Measurements from ENCODE around the gene KCNMB2.

KCNMB2 gene

GRCh38 chr3:178750639-178751300 is 214.5 kb downstream of the KCNMB2 start:
- no peak for DNase-seq (ENCODE audit: low spot score)

DNA sequence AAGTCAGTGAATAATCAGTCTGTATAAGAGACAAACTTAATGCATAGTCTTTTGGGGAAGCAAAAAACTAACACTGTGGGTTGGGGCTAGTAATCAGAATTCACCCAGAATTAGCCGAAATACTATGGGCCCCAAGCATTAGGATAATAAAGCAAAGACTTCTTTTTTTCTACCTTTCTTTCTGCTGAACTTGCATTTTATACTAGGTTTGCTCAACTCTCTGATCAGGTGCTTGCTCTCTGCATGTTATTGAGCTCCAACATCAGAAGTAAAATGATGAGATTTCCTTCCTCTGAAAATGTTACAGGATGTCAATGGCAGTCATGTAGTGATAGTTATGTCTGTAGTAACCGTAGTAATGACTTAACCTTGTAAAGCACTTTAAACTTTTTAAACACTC is 216.6 kb downstream of the KCNMB2 start:
- no peak for DNase-seq (ENCODE audit: low spot score)

DNA sequence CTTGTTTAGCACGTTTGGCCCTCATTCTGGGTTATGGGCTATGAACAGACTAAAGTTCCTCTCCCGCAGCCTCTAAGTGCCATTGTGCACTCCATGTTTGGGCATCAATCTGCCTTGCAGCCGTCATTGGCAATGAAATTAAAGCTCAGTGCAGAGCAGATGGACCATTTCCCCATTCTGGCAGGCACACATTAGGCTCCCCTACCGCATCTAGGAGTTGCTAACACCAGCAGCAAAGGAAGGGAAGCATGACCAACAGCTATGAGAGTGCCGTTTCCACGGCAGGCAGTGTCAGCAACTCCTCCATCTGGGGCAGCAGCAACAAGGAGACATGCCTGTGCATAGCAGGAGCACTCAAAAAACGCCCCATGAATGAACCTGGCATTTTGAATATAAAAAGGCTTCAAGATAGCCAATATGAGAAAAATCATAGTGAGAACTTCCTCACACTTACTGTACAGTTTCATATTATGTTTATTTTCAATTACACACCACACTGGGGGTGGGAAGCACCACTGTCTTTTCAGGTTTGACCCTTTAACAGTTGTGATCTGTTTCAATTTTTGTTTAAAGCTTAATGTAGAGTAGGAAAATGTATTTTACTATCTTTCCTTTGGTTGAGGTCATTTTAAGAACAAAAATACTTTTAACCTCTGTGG is 218.7 kb downstream of the KCNMB2 start:
- DNase-seq (ENCODE audit: low spot score), result no peak

GRCh38 chr3:178761024-178761423 is 224.8 kb downstream of the KCNMB2 start:
- no peak for DNase-seq (ENCODE audit: low spot score)

GRCh38 chr3:178761461-178761860 is 225.2 kb downstream of the KCNMB2 start:
- DNase-seq (ENCODE audit: low spot score), result no peak

GRCh38 chr3:178762385-178762784 is 226.1 kb downstream of the KCNMB2 start:
- DNase-seq (ENCODE audit: low spot score), result no peak

- no peak for DNase-seq (ENCODE audit: low spot score)
Observed at GRCh38 chr3:178765472-178765871, 229.2 kb downstream of the KCNMB2 start.

DNA sequence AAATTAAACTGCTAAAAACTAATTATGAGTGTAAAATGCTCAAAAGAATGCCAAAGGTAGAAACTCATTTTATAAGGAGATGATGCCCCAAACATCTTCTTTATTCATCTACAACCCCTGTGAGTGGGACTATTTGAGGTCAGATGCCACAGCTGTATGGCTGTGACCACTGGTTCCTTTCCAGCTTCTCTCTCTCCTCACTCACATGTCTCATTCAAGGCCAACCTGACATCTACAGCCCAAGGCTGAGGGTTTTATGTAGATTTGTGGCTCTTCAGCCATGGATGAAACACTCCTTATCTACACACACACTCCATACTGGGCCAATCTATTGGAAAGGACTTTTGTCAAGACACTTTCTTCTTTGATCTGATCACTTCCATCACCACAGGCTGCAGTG is 231.3 kb downstream of the KCNMB2 start:
- DNase-seq (ENCODE audit: low spot score), result no peak

DNA sequence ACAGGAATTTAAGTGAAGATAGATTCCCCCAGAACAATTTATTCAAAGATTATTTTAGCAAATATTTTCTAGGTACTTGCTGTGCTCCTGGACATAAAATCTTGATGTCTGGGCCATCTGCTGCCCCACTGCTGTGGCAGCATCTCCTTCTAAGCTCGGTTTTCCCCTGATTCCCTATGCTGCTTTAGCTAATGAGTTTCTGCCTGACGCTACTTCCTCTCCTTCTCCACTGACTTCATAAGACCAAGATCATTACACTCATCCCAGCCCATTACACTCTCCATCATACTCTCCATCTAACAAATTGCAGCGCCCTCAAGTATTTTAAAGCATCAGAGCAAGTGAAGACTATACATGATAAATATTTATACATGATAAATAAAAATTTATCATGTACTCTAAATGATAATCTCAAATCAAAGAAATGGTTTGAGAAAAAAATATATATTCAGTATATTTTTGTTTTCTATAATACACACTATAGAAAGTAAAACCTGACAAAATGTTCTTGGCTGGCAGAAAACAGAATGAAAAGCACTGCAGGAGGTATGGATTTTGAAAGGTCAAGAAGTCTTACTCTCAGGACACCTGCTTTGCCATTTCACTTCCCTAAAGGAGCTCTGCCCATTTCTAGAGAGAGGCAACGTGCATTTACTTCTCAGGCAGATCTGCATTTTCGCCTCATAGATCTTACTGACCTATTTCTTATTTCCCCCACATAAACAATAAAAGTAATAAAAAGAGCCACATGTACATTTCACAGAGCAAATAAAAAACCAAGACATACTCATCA is 232.0 kb downstream of the KCNMB2 start:
- DNase-seq (ENCODE audit: low spot score), result no peak

GRCh38 chr3:178771511-178771910 is 235.3 kb downstream of the KCNMB2 start:
- no peak for DNase-seq (ENCODE audit: low spot score)

DNA sequence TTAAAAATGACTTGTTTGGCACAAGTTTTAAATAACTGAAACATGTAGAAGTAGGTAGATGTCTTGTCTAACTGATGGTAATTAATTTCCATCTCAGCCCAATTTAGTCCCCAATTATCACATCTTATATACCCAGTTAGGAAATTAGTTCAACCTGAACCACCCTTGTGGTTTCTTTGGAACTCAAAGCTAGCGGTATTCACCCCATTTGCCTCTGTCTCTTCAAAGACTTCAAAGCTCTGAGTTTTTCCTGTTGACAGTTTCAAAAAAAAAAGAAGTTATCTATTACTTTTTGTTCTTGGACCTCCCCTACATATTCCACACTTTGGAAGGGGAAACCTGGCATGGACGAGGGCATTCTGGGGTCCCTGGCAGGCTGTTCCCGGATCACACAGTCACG is 236.5 kb downstream of the KCNMB2 start:
- no peak for DNase-seq (ENCODE audit: low spot score)

DNA sequence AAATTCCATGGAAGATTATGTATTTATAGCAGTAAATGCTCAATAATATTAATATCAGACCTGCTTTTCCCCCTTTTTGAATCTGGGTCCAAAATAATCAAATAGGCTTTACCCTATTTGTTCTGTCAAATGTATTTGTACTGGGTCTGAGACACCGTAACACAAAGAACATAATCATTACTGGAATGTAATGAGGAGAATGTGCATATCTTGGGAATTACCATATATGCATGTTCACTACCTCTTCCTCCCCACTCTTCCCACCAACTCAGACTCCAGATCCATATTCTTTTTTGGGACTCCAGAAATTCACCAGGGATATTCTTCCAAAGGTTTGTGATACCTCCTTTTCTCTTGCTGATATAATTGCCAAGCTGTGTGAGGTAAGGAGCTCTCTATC is 237.1 kb downstream of the KCNMB2 start:
- DNase-seq (ENCODE audit: low spot score), result no peak

- DNase-seq (ENCODE audit: low spot score), result no peak
Observed at GRCh38 chr3:178777718-178778411, 241.6 kb downstream of the KCNMB2 start.

GRCh38 chr3:178778589-178778988 is 242.4 kb downstream of the KCNMB2 start:
- no peak for DNase-seq (ENCODE audit: low spot score)

DNA sequence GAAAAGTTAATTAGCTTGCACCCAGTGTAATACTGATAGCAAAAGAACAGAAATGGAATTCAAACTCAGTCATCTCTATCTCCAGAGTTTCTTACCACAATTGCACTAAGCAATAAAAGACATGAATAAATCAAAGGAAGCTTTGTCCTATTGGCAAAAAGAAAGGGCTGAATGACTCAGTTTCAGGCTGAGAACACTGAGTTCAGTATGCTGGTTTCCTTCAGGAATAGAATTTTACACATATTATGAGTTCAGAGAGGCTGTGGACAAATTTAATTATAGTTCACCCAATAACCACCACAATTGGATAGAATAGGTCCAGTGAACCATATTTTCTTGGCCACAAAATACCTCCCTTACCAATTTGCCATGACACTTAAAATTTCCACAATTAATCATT is 249.7 kb downstream of the KCNMB2 start:
- no peak for DNase-seq (ENCODE audit: low spot score)

- DNase-seq (ENCODE audit: low spot score), result no peak
Observed at GRCh38 chr3:178787960-178788359, 251.7 kb downstream of the KCNMB2 start.

DNA sequence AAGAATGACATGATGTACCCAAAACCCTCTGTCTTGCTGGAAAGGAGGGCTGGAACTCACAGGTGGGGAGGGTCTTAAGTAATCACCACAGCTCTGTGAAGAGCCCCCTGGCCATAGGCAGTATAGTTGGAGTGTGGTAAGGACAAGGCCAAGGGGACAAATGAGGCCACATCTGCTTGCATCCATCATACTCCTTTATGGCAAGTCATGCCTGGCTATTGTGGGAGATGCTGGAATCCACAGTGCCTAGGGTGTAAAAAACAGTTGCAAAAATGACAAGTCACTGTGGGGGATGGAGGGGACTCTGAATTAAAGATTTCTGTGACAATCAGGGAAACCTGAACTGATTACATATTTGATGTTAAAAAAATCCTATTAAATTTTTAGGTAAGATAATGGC is 258.5 kb downstream of the KCNMB2 start:
- no peak for DNase-seq (ENCODE audit: low spot score)

GRCh38 chr3:178795349-178795748 is 259.1 kb downstream of the KCNMB2 start:
- no peak for DNase-seq (ENCODE audit: low spot score)

DNA sequence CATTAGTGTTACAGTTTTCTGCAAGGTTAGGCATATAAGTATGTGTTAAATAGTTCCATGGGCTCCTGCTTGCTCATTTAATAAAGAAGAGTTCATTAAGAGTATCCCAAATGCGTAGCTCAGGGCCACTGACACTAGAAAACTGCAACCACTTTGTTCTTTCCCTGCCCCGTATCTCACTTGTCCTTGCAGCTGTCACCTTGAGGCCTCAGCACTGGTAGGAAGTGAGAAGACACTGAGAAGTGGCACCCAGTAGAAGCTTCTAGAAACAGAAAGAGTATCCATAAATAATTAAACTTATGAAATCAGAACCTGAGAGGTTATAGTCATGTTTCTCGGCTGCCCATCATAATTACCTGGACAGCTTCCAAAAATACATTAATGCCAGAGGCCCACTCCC is 266.0 kb downstream of the KCNMB2 start:
- no peak for DNase-seq (ENCODE audit: low spot score)

DNA sequence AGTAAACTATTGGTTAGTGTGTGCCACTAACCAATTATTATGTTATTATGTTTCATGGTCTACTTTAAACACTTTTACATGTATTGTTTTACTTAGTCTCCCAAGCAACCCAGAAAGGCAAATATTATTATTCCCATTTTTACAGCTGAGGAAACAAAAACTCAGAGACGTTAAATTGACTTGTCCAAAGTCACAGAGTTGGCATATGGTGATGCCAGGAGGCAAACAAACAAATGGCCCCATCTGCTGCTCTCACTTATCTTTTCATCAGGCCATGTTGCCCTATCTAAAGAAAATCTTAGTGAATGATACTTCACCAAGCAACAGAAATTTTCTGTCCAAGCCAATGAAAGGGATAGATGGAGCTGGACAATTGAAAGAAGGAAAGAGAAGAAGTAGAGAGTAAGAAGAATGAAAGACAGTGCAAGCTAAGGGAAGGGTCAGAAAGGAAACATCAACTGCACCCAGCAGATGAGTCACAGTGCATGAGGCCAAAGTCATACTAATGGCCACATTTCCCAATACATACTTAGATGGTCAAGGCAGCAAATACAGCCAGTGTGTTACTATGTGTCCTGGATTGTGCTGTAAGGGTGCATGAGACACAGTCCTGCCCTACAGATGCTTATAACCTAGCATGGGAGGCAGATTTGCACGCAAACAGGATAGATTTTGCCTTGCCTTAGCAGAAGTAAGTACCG is 266.9 kb downstream of the KCNMB2 start:
- DNase-seq (ENCODE audit: low spot score), result no peak

GRCh38 chr3:178804606-178805005 is 268.4 kb downstream of the KCNMB2 start:
- DNase-seq (ENCODE audit: low spot score), result no peak

- no peak for DNase-seq (ENCODE audit: low spot score)
Observed at GRCh38 chr3:178805741-178806140, 269.5 kb downstream of the KCNMB2 start.
